ENCODE results near the gene NCMAP.

Gene NCMAP

GRCh38 chr1:24632832-24633175 is 76.9 kb downstream of the NCMAP start:
- DNase-seq: no peak

- DNase-seq: peak in 2 of 5 experiments; percentile 28 to 73
Measured at GRCh38 chr1:24635195-24635843, 79.4 kb downstream of the NCMAP start.

GRCh38 chr1:24636661-24637357 is 80.9 kb downstream of the NCMAP start:
- no peak for DNase-seq

- no peak for DNase-seq
Measured at GRCh38 chr1:24639094-24639493, 83.2 kb downstream of the NCMAP start.

GRCh38 chr1:24639881-24640280 is 84.0 kb downstream of the NCMAP start:
- no peak for DNase-seq

- DNase-seq: no peak
Measured at GRCh38 chr1:24640288-24640687, 84.4 kb downstream of the NCMAP start.

GRCh38 chr1:24641646-24642151 is 85.8 kb downstream of the NCMAP start:
- DNase-seq: peak in 2 of 5 experiments; percentile 16 to 44

GRCh38 chr1:24642481-24643362 is 86.8 kb downstream of the NCMAP start, which contains the start of gene SRRM1:
TSS of gene SRRM1 (plus strand) at chr1:24643302. CDS start at chr1:24643327, 25 bp downstream.
- DNase-seq: peak; percentile 94 to 100 (median 99)

- DNase-seq: peak in 2 of 5 experiments; percentile 27 to 50
Measured at GRCh38 chr1:24643363-24644099, 87.6 kb downstream of the NCMAP start.

GRCh38 chr1:24644100-24644384 is 88.2 kb downstream of the NCMAP start:
- DNase-seq: peak in 1 of 5 experiments; percentile 26

- no peak for DNase-seq
Measured at GRCh38 chr1:24648919-24649318, 93.0 kb downstream of the NCMAP start.

GRCh38 chr1:24652382-24652781 is 96.5 kb downstream of the NCMAP start:
- no peak for DNase-seq

GRCh38 chr1:24654010-24654409 is 98.1 kb downstream of the NCMAP start:
- DNase-seq: no peak

- DNase-seq: no peak
Measured at GRCh38 chr1:24656046-24656445, 100.2 kb downstream of the NCMAP start.

- DNase-seq: no peak
Measured at GRCh38 chr1:24657781-24658180, 101.9 kb downstream of the NCMAP start.
